Hindlimb muscle (tissue), 1 donor: ENCODE measurements around the gene DOCK9. TPM values are rescaled to one million over a fixed set of nuclear protein-coding genes. Genes with fewer than 3 reads are reported as not detected.

Experiments
- DNase-seq: peaks from one replicate; pipeline ENCODE4 v3.0.0-alpha.2; 2013
- polyA plus RNA-seq: library from polyadenylated mRNA; unstranded; fragments of 120-200 nt; gene quantifications from one replicate; pipeline ENCODE4 v1.2.1, GENCODE V29; 2013; ENCODE audit not compliant: insufficient read length

Gene DOCK9
- polyA plus RNA-seq, 1 donor, result 97.1 TPM

- DNase-seq, result no peak
Measured at GRCh38 chr13:98972627-98973026, 5.2 kb downstream of the DOCK9 start.

DNA sequence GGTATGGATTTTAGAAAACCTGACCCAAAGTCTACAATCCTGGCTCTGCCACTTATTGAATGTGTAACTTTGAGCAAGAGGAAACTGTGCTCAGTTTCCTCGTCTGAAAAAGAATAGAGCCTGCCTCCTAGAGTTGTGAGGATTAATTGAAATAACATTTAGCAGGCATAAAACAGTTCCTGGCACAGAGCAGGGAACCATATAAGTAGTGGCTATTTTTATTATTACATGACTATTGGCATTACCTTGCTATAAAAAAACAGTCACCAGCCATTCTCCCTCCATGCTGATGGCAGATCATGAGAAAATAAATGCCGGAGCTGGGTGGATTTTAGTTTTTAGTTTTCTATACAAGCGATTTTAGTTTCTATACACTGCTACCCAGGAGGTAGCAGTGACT is 5.8 kb downstream of the DOCK9 start:
- DNase-seq, result no peak

GRCh38 chr13:98970330-98970729 is 7.5 kb downstream of the DOCK9 start:
- peak; percentile 37 for DNase-seq

- no peak for DNase-seq
Measured at GRCh38 chr13:98967491-98967890, 10.4 kb downstream of the DOCK9 start.

DNA sequence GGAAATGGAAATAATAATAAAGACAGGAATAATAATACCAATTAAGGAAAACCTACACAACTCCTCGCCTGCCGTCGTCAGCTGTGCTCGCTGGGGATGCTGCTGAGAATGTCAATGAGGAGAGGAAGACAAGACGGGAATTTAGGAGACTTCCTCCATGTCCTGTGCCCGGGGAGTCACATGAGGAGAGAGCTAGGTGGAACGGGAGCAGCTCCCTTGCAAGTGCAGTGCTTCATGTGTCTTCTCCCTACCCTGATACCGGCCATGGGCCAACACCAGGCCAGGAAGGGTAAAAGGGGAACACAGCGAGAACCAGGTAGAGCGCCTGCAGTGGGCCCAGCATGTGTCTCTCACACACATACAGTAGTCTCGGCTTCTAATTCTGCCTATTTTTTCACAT is 11.8 kb downstream of the DOCK9 start:
- DNase-seq, result no peak

- DNase-seq, result no peak
Measured at GRCh38 chr13:98965325-98965724, 12.5 kb downstream of the DOCK9 start.

GRCh38 chr13:98963917-98964316 is 13.9 kb downstream of the DOCK9 start:
- no peak for DNase-seq

- DNase-seq, result peak; percentile 64
Measured at GRCh38 chr13:98962901-98963590, 14.8 kb downstream of the DOCK9 start.

- no peak for DNase-seq
Measured at GRCh38 chr13:98961503-98962105, 16.3 kb downstream of the DOCK9 start.

DNA sequence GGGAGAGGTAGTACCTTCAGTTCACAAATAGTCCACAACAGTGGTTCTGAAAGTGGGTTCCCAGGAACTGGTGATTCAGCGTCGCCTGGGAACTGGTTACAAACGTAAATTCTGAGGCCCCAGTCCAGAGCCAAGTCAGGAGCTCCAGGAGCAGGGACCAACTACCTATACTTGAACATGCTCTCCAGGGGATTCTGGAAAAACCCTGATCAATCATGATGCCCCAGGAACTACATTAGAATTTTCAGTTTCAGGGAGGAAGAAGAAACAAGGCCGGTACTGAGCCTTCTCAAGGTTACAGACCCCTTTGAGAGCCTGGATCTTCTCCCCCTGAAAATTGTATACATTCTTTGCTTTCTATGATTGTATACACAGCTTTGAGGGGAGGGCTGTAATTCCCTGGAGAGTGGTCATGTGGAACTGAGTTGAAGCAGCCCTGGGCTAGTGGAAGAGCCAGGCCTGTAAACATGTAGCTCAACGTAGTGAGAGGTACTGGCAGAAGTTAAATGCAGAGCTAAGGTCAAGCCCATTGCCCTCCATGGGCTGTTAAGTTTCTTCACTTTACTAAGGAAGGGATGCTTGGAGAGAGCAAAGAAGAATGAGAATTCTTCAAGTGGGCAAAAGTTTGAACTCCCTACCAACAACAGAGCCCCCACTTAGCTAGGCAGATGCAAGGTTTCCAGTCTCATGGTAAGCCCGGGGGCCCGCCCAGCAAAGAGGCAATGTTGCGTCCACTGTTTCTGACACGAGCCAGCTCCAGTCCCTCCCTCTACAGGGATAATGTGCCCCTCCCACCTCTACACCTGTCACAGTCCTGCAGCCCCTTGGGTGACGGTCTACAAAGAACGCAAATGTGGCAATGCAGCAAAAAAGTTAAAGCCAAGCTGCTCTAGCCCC is 17.0 kb downstream of the DOCK9 start:
- DNase-seq, result no peak

GRCh38 chr13:98959786-98960605 is 17.9 kb downstream of the DOCK9 start:
- no peak for DNase-seq

GRCh38 chr13:98959291-98959690 is 18.6 kb downstream of the DOCK9 start:
- no peak for DNase-seq

DNA sequence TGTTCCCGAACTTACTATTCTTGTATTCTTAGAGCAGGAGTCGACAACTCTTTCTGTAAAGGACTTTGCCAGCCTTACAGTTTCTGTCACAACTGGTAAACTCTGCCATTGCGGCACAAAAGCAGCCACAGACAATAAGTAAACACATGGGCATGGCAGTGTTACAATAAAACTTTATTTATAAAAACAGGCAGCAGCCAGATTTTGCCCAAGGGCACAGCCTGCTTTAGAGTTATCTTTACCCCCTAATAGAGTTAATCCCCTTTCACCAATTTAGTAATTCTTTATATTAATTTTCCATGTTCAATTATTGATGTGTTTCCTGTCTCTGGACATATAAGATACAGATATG is 19.4 kb downstream of the DOCK9 start:
- DNase-seq, result no peak

DNA sequence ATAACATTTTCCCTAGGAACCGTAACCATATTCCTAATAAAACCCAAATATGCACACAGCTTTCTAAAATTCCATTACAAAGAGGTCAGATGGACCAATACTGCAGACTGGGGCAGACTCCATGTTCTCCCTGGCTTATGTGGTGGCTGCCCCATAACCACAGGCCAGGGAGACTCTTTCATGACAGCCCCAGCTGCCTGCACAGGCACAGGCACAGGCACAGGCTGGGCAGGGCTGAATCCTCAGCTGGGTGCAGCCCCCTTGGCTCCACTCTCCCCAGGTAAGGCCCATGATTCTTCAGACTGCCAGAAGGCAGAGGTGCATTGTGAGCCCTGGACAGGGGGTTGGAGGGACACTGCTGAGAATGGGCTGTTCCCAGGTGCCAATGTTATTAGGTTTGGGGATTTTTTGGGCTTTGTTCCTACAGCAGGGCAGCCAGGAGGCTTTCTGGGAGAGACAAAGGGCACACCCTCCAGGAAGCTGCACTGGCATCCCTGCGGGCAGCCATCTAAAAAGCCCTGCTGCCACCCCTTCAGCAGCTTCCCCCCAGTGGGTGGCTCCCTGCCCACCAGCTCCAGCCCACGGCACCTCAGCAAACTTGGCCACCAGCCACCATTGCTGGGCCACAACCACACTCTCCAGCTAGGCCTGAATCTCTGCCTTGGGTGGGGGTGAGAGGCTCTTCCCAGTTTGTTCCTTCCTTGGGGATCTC is 20.0 kb downstream of the DOCK9 start:
- DNase-seq, result no peak

DNA sequence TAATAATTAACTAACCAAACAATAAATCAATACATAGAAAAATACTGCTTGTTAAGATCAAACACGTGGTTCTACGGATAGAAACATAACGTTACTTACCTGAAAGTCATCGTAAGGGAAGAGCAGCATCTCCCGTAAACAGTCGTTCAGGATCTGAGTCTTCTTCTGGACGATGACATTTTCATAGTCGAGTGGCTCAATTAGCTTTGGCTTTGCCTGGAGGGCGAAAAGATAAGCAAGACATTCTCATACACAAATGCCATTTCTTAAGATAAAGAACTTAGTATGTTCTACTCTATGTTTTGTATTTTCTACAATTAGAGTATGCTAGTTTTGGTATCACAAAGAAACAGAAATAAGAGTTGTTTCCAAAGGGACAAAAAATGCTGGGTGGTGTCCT is 22.5 kb downstream of the DOCK9 start:
- no peak for DNase-seq

GRCh38 chr13:98954313-98954712 is 23.6 kb downstream of the DOCK9 start:
- DNase-seq, result no peak

GRCh38 chr13:98951266-98951665 is 26.6 kb downstream of the DOCK9 start:
- no peak for DNase-seq

- no peak for DNase-seq
Measured at GRCh38 chr13:98950705-98951104, 27.2 kb downstream of the DOCK9 start.

DNA sequence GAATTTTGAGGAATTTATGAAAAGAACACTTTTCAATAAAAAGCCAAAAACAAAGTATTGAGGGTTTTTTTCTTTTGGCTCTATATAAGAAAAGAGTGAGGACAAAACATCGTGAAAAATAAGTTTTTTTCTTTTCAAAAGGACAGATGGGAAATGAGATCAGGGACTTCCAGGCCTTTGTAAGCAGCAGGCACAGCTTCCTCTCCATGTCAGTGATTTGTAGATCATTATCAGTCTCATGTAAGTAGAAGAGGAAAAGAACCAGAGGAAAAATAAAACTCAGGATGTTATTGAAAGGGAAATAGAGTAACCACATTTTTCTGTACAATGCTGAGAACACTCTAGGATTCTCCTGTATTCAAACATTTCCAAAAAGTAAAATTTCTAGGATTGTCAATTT is 29.9 kb downstream of the DOCK9 start:
- DNase-seq, result no peak

DNA sequence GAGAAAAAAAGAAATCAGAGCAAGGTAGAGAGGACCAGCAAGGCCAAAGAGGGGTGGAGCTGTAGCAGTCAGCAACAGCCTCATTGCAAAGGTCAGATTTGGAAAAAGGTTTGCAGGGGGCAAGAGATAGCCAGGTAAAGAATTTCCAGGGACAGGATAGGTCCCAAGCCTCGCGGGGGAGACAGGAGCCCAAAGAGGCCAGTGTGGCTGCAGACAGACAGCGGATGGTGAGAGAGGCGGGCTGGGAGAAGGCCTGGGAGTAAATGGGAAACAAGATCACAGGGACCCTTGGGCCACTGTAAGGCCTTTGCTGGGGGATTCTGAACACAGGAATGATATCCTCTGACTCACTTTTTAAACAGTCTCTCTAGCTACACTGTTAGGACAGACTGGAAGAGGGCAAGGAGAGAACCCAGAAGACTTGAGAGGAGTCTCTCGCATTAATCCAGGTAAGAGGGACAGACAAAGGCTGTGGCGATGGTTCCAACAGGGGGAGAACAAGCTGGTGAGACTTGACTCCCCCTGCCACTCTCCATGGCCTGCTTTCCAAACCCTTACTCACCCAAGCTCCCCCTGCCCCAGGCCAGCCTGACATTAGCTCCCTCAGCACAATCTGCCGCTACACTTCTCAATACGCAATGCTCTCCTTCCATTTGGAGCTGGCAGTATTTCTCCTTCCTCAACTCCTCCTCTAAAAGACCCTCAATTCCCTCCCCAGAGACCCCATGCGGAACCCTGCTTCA is 31.8 kb downstream of the DOCK9 start:
- no peak for DNase-seq

GRCh38 chr13:98944336-98944735 is 33.5 kb downstream of the DOCK9 start:
- no peak for DNase-seq
